NCI-H1694 treated with DMSO at 0.1 percent for 48 hours (cell line): ENCODE measurements around the gene PTPRA.
A peak's percentile ranks its signal among the peaks of the same experiment; 100 is the strongest.
"Not testable (repeated sequence)": the region's sequence is repeated elsewhere in the genome, so short reads cannot be mapped to it uniquely, and the experiment has no call there.

ENCODE experiments used
- DNase-seq: peaks from one replicate; lab custom pipeline; 2025; lab: John Stamatoyannopoulos, UW

Gene PTPRA

GRCh38 chr20:2873010-2873746 lies at the start of gene PTPRA:
Gene PTPRA, plus strand, starts transcription at chr20:2873481. Its CDS starts 90,797 bp downstream, at chr20:2964278.
- peak; percentile 84 for DNase-seq

- no peak for DNase-seq
These were observed 47.5 kb upstream of the PTPRA start for GRCh38 chr20:2825761-2826160.

DNA sequence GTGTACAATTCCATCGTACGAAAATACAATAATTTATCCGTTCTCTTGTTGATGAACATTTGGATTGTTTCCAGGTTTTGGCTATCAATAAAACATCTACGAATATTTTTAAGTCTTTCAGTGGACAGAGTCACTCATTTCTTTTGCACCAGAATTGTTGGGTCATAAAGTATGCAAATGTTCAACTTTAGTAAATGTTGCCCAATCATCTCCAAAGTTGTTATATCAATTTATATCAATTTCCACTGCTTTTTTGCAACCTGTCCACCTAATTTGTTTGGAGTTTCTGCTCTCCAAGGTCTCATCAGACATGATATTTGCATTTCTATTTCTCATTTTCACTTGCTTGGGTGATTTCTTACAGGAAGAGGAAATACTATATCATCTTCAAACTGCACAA lies 46.6 kb upstream of the PTPRA start:
- DNase-seq: no peak

DNA sequence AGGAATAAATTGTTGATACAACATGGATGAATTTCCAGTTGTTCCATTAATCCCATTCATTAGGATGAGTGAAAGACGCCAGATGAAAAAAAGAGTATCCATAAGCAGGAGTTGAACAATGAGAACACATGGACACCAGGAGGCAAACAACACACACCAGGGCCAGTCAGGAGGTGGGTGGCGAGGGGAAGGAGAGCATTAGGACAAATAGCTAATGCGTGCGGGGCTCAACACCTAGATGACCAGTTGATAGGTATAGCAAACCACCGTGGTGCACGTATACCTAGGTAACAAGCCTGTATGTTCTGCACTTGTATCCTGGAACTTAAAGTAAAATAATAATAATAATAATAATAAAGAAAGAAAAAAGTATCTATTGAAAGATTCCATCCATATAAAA lies 43.9 kb upstream of the PTPRA start:
- DNase-seq: no peak

DNA sequence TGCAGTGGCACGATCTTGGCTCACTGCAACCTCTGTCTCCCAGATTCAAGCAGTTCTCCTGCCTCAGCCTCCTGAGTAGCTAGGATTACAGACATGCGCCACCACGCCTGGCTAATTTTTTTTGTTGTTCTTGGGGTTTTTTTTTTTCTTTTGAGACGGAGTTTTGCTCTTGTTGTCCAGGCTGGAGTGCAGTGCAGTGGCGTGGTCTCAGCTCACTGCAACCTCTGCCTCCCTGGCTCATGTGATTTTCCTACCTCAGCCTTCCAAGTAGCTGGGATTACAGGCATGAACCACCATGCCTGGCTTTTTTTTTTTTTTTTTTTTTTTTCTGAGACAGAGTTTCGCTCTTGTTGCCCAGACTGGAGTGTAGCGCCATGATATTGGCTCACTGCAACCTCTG lies 42.1 kb upstream of the PTPRA start:
- not testable (repeated sequence) for DNase-seq

- DNase-seq: no peak
These were observed 39.5 kb upstream of the PTPRA start for GRCh38 chr20:2833761-2834160.

- no peak for DNase-seq
These were observed 38.7 kb upstream of the PTPRA start for GRCh38 chr20:2834401-2835110.

- DNase-seq: no peak
These were observed 37.9 kb upstream of the PTPRA start for GRCh38 chr20:2835331-2835796.

DNA sequence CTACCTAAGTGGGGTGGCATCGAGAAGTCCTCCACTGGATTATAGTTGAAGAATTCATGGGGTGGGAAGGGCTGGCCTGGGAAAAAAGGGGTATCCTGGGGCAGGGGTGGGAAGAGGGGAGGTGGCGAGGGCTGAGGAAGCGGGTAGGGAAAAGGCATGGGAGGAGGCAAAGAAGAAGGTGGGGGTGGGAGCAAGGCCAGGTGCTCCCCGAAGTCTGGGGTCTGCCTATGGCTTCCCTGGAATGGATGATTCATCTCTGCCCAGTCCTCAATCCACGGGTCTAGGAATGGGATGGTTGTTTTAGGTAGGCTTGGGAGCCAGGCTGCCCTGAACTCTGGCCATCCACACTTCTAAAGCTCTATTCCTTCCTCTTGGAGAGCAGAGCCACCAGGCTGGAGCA lies 37.2 kb upstream of the PTPRA start:
- DNase-seq: no peak

GRCh38 chr20:2837221-2837960 lies 35.9 kb upstream of the PTPRA start:
- DNase-seq: no peak

DNA sequence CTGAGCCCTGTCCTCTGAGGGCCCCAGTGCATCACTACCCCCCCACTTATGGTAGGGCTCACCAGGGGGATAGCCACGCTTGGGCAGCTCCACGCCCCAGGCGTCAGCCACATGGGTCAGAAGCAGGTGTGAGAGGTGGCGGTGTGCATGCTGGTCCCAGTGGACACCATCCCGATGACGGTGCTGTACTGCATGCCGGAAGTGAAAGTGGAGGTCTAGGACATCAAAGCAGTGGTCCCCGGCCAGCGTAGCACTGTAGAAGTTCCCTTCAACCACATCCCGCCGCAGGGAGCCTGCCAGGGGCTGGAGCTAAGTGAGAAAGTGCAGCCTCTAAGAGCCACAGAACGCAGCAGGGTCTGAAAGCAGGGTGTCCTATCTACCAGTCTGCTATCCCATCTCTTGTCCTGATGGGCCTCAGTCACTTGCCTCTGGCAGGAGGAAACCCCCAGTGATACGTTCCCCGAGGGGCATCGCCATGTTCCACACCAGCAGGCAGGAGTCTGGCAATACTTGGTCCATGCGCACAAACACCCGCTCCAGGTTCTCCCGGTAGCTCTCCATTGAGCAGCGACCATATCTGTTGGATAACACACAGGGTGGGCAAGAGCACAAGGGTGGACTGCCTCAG lies 35.0 kb upstream of the PTPRA start:
- DNase-seq: no peak

- no peak for DNase-seq
These were observed 34.2 kb upstream of the PTPRA start for GRCh38 chr20:2838847-2839671.

DNA sequence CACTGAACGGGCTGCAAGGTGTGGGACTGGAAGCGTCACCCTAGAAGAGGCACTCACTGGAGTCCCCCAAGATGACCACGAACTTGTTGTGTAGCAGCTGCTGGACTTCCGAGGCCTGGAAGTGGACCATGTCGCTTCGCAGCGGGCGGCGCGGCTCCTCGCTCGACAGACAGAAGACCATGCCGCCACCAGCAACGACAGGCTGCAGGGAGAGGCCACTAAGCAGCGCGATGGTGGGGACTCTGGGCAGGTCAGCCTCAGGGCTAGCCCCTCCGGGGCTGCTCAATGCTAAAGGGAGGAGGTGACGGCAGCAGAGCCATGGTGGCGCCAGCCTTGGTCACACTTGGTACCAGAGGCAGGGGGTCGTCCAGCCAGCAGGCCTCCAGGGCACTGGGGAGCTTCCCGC lies 33.5 kb upstream of the PTPRA start:
- no peak for DNase-seq

GRCh38 chr20:2840138-2840966 lies 32.9 kb upstream of the PTPRA start, which contains the start of the genes PCED1A and VPS16:
Gene PCED1A, minus strand, starts transcription at chr20:2840655. Its CDS starts 743 bp downstream, at chr20:2839912.
Gene VPS16, plus strand, starts transcription at chr20:2840745. Its CDS starts 30 bp downstream, at chr20:2840775.
- peak; percentile 74 for DNase-seq

- DNase-seq: no peak
These were observed 32.2 kb upstream of the PTPRA start for GRCh38 chr20:2840967-2841531.

DNA sequence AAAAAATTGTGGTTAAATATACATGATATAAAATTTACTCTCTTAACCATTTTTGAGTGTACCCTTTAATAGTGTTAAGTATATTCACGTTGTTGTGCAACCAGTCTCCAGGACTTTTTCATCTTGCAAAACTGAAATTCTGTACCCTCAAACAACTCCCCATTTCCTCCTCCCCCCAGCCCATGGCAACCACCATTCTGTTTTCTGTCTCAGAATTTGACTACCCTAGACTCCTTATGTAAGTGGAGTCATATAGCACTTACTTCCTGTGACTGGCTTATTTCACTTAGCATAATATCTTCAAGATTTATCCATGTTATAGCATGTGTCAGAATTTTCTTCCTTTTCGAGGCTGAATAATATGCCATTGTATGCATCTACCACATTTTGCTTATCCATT lies 27.7 kb upstream of the PTPRA start:
- no peak for DNase-seq

DNA sequence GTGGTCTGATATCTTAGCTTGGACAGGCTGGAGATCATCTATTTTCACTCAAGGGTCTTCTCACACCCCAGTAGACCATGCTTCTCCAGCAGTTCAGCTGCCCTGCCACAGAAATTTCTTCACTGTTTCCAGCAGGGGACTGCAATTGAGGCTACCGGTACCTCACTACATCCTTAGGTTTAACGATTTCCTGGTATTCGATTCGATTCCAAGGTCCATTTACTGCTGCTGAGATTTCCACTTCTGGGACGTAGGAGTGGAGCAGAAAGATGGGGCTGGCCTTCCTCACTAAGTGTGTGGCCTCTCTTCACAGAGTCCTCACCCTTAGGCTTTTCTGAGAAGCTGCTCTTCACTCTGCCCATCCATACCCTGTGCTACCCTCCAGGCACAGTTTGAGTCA lies 26.6 kb upstream of the PTPRA start:
- no peak for DNase-seq

DNA sequence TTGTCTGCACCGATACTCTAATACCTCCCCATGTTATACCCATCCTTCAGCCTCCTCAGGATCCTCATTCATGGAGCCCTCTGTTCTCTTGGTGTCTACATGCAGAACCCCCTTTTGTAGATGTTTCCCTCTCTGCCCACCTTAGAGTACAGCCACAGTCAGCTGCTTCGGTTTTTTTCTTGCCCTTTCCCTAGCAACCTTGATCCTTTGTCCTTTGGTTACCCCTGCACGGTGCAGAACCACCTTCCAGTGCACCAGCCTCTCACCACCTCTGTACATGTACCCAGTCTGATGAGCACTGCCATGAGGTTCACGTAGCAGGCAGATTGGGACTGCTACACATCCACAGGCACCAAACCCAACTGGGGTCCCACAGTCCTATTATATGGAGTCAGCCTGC lies 25.5 kb upstream of the PTPRA start:
- DNase-seq: no peak

- DNase-seq: no peak
These were observed 23.8 kb upstream of the PTPRA start for GRCh38 chr20:2849529-2849928.

DNA sequence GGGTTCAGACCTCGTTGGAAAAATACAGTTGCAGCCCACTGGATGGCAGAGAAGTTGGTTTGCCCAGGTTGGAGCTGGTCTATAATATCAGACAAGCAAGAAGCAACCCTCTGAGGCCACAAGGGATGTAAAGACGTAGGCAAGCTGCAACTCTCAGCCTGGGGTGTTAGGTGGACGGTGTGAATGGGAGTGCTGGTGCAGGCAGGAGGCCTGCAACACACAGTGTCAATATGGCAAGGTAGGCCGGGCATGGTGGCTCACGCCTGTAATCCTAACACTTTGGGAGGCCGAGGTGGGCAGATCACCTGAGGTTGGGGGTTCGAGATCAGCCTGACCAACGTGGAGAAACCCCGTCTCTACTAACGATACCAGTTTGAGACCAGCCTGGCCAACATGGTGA lies 22.2 kb upstream of the PTPRA start:
- DNase-seq: no peak
